Hepatic stellate cell (primary cell): ENCODE measurements around the gene RXRB.

Experiments
- DNase-seq: peaks from one replicate; pipeline ENCODE4 v3.0.0; 2011; ENCODE audit warnings: low spot score

Gene RXRB

DNA sequence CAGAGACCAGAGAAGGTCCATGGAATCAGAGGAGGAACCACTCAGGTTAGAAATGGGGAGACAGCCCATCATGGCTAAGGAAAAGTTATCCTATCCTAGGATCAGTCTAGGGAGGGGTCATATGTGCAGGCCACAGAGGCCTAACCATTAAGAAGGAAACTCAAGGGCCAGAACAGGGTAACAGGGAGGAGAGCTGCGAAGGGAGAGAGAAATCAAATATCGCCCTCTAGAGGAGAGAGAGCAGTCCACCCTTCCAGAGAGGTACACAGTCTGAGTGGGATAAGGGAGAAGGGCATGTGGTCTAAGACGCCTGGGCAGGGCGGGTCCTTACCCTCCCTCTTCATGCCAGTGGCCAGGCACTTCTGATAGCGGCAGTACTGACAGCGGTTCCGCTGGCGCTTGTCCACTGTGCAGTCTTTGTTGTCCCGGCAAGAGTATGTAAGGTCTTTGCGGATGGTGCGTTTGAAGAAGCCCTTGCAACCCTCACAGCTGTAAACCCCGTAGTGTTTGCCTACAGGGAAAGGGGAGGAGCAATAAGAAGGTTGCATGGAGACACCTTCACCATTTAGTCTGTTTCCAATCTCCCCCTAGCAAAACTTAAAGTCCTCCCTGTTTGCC is 2.9 kb downstream of the RXRB start:
- DNase-seq: peak; percentile 88

GRCh38 chr6:33195304-33196165 is 4.9 kb downstream of the RXRB start:
- DNase-seq: no peak

- DNase-seq: no peak
These were observed 6.0 kb downstream of the RXRB start for GRCh38 chr6:33194431-33194979.

GRCh38 chr6:33193619-33194018 is 6.8 kb downstream of the RXRB start:
- DNase-seq: no peak

- DNase-seq: no peak
These were observed 7.5 kb downstream of the RXRB start for GRCh38 chr6:33192671-33193602.

GRCh38 chr6:33192105-33192646 is 8.3 kb downstream of the RXRB start, which contains the start of gene COL11A2:
Gene COL11A2 (minus strand): TSS chr6:33192467. CDS start chr6:33192240, 227 bp downstream.
- no peak for DNase-seq

DNA sequence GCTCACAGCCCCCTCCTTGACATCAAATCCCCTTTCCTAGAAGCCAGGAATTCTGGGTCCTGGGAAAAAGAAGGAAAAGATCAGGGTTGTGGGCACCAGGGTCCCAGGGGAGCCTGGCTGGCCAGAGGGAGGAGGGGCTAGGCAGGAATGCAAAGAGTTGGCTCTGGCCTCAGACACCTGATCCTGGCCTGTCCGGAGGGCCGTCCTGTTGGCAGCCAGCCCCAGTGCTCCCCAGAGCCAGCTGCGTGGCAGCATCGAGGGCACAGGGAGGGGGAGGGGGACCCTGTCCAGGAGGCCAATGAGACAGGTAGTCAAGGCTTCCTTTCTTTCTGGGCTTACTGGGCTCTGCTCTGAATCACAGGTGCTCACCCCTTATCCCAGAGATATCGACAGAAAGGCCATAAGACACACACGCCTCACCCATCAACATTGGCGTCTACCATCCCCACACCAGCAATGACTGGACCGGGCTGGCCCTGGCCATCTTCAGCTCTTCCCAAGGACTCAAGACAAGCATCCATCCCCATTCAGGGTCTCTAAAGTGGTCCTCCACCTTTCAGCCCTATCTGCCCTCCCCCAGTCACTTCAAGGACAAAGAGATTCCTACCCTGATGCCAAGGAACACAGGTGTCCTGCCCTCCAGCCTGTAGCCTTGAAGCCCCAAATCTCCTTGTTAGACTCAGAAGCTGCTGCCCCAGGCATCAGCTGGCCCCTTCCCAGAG is 8.9 kb downstream of the RXRB start:
- DNase-seq: no peak

DNA sequence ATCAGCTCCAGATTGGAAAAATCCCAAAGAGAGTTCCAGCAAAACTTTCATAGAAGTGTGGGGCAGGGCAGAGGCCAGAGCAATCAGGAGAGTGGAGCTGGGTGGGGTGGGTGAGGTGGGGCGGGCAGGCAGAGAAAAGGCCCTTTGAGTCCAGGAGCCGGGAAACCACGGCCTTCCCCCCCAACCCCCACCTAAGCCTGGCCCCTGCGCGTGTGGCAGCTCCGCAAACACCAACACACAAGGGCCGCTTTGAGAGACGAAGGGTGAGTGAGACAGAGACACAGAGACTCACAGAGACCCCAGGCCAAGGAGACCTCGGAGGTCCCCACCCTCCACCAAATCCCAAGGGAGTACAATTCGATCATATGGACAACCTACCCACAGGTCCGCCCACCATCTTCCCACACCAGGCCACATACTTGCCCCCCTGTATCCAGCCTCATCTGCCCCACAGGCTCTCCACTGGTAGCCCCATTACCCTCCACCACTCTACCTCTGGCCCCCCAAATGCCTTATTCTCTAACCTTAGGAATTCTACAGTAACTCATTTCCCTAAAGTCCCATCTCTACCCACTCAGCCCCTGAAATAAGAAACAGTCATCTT is 9.9 kb downstream of the RXRB start:
- DNase-seq: no peak

GRCh38 chr6:33189625-33190448 is 10.6 kb downstream of the RXRB start:
- no peak for DNase-seq

GRCh38 chr6:33189164-33189563 is 11.3 kb downstream of the RXRB start:
- no peak for DNase-seq

DNA sequence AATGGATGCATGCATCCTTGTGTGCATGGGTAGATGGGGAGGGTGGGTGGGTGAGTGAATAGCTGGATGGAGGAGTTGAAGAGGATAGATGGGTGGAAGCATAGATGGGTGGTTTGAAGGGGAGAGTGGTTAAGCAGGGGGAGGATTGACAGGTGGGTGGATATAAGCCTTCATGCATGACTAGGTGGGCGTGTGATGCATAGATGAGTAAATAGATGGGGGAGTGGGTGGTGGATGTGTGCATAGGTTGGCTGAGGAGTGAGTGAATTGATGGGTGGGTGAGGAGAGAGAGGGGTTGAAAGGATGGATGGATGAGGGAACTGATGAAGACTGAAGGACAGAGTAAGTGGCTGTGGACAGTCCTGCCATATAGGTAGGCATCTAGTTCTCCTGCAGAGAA is 12.7 kb downstream of the RXRB start:
- DNase-seq: no peak

GRCh38 chr6:33185654-33186187 is 14.7 kb downstream of the RXRB start:
- DNase-seq: no peak

DNA sequence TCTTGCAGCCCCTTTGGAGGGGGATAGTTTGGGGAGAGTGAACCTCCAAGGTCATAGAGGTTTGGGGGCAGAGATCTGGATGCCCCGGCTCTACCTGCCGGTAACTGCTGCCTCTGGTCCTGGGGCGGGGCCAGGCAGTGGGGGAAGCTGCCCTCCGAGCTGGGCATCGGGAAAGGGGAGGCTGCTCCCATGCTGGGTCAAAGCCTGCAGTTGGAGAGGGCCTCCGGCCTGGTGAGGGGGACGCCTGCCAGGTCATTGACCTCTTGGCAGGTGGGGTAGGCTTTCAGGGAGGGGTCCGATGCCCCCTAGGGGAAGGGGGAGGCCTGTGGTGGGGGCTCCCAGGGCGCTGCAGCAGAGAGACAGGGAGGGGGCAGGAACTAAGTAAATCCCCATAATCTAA is 15.3 kb downstream of the RXRB start:
- DNase-seq: no peak

GRCh38 chr6:33183071-33183683 is 17.3 kb downstream of the RXRB start:
- DNase-seq: no peak

DNA sequence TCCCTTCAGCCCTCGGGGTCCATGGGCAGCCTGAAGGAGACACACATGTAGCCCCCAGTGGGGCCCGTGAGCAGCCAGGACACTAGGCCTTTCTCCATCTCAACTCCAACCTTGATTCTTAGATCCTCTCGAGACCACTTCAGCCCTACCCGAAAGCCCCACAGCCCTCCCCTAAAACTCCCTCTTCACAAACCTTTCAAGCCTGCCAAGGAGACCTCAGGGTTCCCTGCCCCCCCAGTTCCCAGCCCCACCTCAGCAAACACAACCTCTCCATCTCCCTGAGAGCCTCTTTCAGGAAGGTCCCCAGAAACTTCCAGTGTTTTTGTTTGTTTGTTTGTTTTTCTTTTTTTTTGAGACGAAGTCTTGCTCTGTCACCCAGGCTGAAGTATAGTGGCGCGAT is 19.3 kb downstream of the RXRB start:
- no peak for DNase-seq

DNA sequence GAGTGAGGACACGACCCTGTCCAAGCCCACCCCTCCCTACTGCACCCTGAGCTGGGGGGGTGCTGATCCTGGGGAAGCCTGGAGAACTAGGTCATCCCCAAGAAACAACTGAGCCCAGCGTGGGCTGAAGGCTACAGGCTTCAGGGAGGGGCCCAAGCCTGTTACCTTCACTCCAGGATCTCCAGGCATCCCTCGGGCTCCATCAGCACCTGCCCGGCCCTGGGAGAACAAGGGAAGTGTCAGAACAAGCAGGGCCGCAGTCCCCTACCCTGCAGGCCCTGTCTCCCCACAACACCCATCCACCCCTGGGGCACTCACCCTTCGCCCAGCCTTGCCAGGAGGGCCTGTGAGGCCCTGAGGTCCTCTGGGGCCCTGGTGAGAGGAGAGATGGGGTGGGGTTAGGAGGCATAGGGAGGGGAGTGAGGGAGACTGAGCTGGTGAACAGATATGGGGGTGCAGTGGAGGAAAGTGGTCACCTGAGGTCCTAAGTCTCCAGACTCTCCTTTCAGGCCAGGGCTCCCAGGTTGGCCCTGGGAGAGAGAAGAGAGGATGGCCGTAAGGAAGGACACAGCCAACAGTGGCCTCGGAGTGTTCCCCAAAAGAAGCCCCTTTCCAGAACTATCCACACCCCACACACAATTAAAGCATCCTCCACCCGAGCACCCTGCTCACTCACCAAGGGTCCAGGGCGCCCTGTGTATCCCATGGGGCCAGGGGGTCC is 21.6 kb downstream of the RXRB start:
- no peak for DNase-seq

DNA sequence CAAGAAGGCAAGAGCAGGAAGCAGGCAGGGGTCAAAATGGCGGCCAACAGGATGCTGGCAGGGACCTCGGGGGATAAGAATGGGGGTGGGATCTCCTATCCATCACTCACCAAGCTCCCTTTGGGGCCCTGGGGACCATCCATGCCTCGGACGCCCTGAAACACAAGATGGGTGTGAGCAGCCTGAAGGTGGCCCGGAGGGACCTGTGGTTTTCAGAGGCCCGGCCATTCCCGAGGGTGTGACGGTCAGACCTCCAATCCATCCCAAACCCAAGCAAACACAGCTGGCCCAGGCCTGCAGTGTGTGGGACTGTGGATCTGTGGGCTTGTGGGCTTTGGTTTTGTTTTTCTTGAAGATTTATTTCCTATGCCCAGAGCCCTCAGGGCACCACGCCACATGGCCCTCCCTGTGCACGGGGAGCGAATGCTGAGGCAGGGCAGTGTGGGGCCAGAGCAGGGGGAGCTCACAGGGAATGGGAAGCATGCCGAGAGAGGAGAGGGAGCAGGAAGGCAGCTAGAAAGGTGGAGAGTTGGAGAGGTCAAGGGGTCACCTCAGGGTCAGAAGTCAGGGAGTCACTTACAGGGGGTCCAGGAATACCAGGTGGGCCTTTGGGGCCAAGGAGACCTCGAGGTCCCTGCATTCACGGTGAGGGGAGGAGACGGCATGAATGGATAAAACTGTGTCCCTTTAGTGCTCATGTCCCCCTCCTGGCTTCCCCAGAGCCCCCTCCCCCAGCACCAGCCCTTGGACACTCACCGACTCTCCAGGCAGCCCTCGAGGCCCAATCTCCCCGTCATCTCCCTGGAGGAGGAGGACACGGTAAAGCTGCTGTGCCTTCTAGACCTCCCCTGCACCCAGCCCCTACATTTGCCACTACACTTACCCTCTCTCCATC is 22.7 kb downstream of the RXRB start:
- no peak for DNase-seq
